Mammary epithelial cell (primary cell): Measurements from ENCODE around the gene DNASE2.

Source experiments
- CTCF ChIP-seq, 2 donors: IDR thresholded peaks in 1 of 2; conservative IDR thresholded peaks in 1 of 2; 2 replicates each; pipeline ENCODE4 v1.5.1; 2011 to 2012; ENCODE audit warnings: inconsistent platforms in 2 of 2, low read length in 2 of 2, mild to moderate bottlenecking in 2 of 2, control low read depth in 1 of 2, low read depth in 1 of 2; ENCODE audit not compliant: insufficient read depth in 1 of 2; ENCODE audit errors: extremely low read depth in 1 of 2
- EZH2 ChIP-seq: IDR thresholded peaks from 2 replicates; pipeline ENCODE4 v1.6.1; 2012; ENCODE audit warnings: low read length, inconsistent platforms, borderline replicate concordance

DNA sequence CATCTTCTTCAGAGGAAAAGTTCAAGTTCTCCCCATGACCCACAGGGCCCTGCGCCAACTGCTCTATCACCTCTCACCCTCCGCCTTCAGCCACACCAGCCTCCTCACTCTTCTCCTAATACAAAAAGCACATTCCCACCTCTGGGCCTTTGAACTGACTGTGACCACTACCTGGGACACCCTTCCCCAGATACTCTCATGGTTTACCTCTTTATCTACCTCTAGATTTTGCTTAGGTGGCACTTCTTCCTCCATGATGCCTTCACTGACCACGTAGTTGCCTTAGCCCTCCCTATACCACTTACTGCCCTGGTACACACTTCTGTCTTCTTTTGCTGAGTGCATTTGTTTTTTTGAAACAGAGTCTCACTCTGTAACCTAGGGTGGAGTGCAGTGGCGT lies 41.7 kb upstream of the DNASE2 start:
- no peak for TF ChIP-seq CTCF (conservative IDR thresholded peaks at IDR 0.05 in 1 of 2, IDR thresholded peaks at IDR 0.05 in 1 of 2; ENCODE audit: extremely low read depth in 1 of 2, insufficient read depth in 1 of 2, low read depth in 1 of 2, low read length in 2 of 2)
- TF ChIP-seq EZH2, result no peak
